Middle frontal gyrus (tissue), 1 donor: ENCODE data around the gene PSMG3.
"Not testable (repeated sequence)": the region's sequence is repeated elsewhere in the genome, so short reads cannot be mapped to it uniquely, and the experiment has no call there.

Source experiments
- DNase-seq: peaks from one replicate; pipeline ENCODE4 v3.0.0-alpha.2; 2015; ENCODE audit warnings: low spot score; ENCODE audit errors: extremely low spot score

Gene PSMG3

DNA sequence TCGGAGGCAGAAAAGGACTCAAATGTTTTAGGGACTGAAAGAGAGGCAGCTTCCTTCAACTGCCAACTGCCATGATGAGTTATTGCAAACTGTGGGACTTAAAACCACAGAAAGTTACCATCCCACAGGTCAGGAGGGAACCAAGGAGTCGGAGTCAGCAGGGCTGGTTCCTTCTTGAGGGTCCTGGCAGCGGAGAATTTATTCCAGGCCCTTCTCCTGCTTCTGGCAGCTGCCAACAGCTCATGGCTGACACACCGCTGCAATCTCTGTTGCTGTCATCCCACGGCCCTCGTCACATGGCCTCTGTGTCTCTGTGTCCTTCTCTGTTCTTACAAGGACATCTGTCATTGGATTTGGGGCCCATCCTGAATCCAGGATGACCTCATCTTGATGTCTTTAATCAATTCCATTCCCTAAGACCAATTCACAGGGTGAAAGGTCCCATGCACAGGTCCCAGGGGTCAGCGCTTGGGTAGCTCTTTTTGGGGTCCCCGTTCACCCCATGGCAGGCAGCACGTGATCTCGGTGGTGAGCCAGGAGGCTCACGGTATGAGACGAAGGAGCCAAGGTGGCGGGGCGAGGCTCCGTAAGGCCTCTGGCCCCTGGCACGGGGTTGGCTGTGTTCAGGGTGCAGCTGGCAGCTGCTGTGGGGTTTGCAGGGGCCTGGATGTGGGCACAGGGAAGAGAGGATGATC is 27.4 kb upstream of the PSMG3 start:
- no peak for DNase-seq

DNA sequence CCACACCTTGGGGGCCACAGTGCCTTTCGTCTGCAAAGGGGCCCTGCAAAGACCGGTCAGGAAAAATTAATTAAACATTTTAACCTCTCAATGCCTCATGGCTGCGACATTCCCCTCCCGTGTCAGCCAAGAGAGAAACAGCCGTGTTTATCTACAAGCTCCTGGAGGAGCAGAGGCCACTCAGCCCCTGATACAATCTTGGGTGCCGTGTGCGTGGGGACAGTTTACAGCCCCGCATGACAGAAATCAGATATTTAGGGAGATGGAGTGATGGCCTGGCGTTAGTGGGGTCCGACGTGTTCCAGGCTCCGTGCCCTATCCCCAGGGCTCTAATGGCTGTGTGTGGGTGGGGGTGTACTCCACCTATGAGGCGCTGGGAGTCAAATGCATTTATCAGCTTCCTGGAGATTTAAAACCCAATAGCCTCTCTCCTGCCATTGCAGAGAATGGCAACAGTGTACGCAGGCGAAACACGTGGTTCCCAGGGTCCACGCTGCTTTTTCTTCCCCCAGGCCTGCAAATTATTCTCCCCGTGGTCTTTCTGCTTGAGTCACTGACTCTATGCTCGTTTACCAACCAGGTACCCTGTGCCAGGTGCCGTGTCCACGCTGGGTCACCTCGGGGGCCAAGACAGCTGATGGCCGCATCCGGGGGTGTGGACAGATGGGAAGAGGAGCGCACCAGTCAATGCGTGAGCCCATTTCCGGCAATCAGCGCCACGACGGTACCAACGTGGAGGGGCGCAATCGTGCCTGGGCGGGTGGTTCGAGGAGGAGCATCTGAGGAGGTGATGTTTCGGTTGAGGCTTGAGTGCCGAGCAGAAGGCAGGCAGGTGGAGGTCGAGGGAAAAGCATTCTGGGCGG is 26.6 kb upstream of the PSMG3 start:
- DNase-seq: no peak

DNA sequence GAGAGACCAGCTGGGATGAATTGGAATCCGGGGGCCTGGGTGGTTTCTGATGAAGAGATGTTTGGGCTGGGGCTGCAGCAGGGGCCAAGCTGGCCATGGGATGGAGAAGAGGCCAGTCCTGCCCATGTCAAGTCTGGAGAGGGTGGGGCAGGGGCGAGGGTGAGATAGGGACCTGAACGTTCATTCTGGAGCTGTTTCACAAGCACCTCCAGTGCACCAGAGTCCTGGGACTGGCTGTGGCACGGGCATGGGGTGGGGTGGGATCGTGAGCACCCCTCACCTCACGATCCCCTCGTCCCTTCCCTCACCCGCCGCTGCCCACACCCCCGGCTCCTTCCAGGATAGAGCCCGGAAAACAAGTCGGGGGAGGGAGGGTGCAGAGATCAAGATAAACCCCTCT is 25.8 kb upstream of the PSMG3 start:
- DNase-seq: no peak

DNA sequence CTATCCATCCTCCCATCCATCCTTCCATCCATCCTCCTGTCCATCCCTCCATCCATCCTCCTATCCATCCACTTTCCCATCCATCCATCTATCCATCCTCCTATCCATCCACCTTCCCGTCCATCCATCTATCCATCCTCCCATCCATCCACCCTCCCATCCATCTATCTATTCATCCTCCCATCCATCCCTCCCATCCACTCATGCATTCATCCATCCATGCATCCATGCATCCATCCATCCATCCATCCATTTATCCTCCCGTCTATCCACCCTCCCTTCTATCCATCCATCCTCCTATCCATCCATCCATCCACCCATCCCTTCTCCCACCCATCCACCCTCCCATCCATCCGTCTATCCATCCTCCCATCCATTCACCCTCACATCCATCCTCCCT is 25.2 kb upstream of the PSMG3 start:
- no peak for DNase-seq

DNA sequence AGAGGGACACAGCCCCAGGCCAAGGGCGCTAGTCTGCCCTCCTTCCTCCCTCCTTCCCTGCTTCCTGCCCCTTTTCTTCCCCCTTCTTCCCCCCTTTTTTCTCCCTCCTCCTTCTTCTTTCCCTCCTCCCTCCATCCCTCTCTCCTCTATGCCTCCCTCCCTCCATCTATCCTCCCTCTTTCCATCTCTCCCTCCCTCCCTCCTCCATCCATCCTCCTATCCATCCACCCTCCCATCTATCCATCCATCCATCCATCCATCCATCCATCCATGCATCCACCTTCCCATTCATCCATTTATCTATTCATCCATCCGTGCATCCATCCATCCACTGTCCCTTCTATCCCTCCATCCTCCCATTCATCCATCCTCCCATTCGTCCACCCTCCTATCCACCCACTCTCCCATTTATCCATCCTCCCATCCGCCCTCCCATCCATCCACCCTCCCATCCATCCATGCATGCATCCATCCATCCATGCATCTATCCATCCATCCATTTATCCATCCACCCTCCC is 24.1 kb upstream of the PSMG3 start:
- DNase-seq: no peak

DNA sequence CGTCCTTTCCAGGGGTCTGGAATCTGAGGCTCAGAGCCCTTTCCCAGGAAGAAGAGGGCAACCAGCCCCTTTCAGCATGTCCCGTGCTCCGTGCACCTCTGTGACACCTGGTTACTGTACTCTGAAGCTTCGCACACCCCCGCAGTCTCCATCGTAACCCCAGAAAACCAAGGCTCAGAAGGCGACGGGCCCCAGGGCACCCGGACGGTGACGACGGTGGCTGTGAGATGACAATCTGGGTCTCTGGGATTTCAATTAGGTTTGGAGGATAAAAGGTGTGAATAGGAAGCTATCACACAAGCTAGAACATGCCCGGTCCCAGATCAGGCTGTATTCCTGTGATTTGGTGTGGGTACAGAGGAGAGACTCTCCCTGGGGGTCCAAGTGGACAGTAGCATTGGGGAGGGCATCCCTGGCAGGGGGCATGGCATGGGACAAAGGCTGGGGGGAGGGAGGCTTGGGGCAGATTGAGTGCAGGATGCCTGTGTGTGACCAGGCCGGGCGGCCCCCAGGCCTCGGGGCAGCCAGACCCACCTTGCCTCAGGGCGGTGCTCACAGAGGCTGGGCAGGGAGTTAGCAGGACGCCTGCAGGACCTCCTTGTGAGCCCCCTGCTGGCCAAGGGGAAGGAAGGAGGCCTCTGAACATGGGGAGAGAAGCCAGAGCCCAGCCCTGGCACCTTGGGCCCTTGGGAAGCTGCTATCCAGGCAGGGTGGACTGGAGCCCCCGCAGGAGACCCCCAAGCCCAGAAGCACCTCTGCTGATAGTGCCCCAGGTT is 23.4 kb upstream of the PSMG3 start:
- no peak for DNase-seq

DNA sequence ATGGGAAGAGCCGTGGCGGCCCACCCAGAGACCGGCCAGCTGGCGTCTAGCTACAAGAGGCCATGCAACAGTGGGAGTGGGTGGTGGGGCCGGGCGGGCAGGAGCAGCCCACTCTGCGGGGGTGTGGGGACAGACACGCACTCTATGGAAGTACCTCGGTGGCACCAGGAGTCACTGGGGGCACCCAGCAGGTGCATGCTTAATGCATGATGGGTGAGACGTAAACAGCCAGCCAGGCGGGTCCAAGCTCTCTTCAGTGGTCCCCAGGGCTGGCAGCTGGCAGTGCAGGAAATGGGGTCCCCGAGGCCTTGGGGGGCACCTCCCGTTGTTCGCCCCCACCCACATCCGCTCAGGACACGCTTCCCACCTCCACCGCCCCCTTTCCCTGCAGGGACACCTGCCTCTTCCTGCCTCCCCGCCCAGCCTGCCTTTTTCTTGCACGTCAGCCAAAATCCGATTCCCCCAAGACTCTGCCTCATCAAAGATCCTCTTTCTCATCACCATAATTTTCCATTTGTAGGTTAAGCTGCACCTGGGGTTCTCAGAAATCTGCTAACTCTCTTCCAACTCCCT is 22.6 kb upstream of the PSMG3 start:
- no peak for DNase-seq

DNA sequence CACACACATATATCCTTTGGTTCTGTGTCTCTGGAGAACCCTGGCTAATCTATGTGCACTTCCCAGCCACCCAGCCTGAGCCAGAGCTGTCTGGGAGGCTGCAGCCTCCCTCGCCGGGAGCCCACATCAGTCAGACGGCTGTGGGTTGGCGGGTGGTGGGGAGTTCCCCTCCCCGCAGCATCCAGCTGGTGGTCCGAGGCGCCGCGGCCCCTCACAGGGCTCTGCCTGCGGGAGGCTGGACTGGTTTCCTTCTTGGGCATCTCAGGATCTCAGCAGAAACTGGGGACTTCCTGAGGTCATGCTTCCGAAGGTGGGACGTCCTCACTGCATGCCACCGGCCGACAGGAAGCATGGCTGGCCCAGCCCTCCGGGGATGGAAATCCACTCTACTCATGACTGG is 22.0 kb upstream of the PSMG3 start:
- no peak for DNase-seq

DNA sequence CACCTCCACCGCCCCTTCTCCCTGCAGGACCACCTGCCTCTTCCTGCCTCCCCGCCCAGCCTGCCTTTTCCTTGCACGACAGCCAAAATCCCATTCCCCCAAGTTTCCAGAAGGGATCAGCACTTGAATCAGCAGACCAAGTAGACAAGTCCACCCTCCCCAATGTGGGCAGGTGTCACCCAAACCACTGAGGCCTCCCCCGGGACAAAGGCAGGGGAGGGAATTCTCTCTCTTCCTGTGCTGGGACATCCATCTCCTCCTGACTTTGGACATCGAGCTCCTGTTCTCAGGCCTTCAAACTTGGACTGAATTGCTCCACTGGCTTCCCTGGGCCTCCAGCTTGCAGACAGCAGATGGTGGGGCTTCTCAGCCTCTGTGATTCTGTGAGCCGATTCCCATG is 21.6 kb upstream of the PSMG3 start:
- DNase-seq: no peak

DNA sequence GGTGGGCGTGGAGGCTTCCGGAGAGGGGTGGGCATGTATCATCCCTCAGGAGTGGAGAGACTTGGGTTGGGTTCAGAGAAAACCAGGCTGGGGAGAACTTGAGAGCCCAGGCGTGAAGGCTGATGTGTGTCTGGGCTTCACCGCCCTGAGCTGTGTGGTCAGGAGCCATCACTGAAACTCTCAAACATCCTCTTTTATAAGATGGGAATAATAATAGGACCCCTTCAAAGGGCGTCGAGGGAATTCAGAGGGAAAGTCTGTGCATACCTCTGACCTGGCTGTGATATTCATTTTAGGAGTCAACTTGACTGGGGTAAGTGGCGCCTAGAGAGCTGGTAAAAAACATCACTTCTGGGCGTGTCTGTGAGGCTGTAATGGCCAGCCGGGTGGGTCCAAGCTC is 21.1 kb upstream of the PSMG3 start:
- no peak for DNase-seq

DNA sequence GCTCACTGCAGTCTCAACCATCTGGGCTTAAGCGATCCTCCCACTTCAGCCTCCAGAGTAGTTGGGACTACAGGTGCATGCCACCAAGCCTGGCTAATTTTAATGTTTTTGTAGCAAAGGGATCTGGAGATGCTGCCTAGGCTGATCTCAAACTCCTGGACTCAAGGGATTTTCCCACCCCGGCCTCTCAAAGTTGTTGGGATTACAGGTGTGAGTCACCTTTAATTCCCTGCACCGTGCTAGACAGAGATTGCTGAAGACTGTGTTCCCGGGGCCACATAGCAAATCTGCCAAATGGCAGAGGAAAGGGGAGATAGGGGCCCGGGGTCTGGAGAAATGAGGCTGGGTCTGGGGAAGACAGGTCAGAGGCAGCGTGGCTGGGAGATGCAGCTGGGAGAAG is 20.6 kb upstream of the PSMG3 start:
- DNase-seq: no peak

DNA sequence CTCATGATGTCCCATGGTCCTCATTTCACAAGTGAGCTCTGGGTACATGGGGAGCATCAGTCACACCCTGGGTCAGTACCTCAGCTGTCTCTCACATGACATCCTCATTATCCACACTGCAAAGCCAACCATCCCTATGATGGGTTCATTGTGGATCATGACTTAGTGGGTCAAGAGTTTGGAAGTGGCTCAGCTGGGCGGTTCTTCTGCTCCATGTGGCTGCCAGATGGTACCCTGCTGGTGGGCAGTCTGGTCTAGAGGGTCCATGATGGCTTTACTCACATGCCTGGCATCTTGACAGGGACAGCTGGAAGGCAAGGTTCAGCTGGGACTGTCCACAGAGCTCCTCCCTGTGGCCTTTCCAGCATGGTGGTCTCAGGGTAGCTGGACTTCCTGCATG is 19.1 kb upstream of the PSMG3 start:
- DNase-seq: no peak

DNA sequence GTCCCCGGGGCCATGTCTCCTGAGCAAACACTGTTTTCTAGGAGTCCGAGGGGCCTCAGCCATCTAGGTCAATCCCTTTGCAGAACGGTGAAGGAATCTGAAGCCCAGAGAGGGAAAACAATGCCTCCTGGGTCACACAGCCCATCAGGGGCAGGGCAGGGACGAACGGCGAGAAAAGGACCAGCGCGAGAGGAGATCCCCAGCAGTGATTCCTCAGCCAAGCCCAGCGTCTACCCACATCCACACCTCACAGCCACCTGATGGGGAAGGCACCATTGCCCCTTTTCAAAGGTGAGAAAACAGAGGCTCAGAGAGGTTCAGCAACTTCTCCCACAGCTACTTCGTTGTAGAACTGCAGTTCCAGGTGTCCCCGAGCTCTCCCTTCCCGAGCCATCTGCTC is 17.9 kb upstream of the PSMG3 start:
- DNase-seq: no peak

DNA sequence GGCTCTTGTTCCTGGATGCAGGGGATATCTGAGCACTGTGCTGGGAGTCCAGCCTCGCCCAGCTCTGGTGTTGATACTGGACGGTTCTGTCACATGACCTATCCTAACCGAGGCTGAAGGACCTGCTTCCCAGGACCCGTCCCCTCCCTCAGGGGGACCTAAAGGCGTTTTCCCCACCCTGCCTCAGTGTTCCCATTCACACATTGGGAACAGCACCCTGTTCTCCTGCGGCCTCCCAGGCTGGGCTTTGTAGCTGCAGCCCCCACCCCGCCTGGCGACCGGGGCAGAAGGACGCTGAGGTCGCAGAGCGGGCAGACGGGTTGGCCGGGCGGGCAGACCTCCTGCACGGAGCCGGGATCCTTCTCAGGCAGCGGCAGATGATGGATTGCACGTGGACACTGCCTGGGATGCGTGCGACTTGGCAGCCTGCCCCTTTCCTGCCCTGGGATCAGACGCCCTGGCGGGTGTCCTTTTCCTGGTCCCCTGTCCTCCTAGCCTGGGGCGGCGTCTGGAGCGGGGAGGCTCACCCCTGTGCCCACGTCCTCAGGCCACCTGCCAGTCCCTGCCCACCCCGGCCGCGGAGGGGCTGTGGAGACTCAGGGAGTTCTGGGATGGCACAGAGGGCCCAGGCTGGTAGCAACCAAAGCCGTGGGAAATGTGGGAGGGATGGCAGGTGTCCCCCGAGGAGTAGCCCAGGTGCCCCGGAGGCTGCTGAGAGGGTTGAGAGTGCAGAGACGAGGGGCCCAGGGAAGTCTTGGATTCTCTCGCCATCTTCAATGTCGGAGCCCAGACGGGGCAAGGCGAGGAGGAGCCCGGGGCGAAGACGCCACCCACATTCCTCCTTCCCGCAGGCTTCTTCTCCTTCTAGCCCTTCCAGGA is 17.2 kb upstream of the PSMG3 start:
- DNase-seq: no peak

DNA sequence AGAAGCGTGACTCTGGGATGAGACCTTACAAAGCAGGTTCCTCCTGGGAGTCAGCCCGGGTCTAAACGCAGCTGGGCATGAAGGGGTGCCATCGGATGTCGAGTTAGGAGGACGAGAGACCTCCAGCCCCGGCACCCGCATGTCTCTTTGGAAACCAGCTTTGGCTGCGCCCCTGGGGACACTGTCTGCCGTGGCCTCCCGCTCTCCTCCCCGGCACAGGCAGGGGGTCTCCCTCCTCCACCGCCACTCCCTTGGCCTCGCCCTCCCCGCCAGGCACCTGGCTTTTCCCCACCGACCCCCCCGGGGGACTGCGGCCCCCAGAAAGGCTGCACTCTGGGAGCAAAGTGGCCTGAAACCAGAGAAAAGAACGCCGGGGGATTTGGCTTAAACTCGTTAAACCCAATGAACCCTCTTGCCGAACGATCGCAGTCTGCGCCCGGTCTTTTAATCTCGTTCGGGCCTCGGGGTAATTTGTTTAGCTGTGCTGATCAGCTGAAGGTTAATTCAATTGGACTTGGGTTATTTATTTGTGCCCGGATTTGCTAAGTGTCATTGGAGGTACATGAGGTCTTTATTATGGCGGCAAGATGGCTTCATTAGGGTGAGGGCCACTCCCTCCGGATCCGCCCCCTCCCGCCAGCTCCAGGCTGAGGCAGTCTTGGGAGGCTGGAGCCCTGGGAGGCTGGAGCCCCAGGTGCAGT is 16.4 kb upstream of the PSMG3 start:
- DNase-seq: no peak

DNA sequence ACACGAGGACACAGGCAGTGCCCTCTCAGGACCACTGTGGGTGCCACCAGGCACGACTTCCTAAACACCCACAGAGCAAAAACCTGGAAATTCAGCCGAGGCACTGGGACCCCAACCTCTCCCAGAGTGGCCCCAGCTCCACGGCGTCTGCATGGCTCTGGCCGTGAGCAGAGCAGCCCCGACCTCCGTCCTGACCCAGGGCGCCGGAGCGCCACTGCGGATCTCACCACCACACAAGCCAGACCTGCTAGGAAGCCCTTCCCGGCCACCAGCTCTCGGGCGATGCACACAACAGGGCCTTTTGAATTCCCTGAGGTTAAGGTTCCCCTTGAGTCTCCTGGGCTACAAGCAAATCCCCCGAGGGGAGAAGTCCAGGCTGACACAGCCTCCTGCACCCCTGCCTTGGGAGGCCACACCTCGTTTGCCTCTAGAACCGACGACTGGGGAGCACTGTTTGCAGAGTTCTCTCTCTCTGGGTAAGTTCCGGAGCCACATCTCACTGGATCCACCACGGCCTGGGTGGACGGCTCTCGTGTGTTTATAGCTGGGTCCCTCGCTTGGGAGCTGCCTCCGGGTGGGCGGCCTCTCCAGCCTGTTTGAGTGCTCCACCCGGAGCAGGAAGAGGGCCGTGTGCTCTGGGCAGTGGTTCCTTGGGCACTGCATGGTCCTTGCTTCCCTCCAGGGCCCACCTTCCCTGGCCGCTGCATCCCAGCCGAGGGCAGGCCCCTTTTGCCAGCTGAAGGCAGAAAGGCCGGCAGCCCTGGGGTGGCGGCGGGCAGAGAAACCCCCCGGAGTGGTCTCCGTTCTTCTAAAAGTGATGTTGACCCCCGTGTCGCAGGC is 15.5 kb upstream of the PSMG3 start:
- no peak for DNase-seq

DNA sequence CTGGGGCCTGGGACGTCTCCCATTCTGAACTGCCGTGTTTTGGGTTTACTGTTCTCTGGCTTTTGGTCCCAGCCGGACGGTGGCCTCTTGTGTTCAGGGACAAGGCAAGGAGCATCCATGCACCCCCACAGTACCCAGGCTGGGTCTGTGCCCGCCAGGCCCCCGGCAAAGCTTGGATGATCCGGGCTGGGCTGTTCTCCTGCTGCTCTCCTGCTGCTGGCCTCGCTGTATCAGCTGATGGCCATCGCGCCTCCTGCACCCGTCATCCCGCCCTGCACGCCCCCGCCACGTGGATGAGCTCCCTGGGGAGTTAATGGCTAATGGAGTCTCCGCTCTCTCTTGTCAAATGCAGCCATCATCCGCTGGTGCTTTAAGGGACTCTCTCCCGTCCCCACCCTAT is 14.9 kb upstream of the PSMG3 start:
- DNase-seq: no peak

DNA sequence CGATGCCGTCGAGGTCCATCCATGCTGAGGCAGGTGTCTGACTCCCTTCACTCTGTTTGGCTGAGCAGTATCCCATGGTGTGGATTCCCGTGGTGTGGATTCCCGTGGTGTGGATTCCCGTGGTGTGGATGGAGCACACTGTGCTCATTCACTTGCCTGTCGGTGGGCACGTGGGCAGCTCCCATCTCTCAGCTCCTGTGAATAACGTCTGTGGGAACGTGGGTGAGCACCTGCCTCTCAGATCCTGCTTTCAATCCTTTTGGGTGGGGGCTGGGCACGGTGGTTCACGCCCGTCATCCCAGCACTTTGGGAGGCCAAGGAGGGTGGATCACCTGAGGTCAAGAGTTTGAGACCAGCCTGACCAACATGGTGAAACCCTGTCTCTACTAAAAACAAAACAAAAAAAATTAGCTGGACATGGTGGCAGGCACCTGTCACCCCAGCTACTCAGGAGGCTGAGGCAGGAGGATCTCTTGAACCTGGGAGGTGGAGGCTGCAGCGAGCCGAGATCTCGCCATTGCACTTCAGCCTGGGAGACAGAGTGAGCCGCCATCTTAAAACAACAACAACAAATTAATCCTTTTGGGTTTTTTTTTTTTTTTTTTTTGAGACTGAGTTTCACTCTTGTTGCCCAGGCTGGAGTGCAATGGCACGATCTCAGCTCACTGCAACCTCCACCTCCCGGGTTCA is 13.6 kb upstream of the PSMG3 start:
- DNase-seq: not testable (repeated sequence)
